Endothelial cell of umbilical vein (primary cell): ENCODE data around the gene RETREG2. TPM values are rescaled to one million over a fixed set of nuclear protein-coding genes. Genes with fewer than 3 reads are reported as not detected.

ENCODE experiments used
- BruUV-seq: library from RNA; stranded (reverse); fragments of 400-500 nt; replicated peaks from 2 replicates; lab custom pipeline; 2021; lab: Mats Ljungman, UMichigan
- CTCF ChIA-PET: fragments of 300-600, 350-600 bp; sonication (Branson Sonifier 250); formaldehyde crosslinking; loops from one replicate; lab custom pipeline; 2021; ENCODE audit warnings: antibody characterized with exemption, inconsistent platforms; lab: Charles Lee
- POLR2A ChIA-PET: fragments of 300-600, 350-600 bp; sonication (Branson Sonifier 250); formaldehyde crosslinking; loops from one replicate; lab custom pipeline; 2021; ENCODE audit warnings: antibody characterized with exemption, inconsistent platforms; lab: Charles Lee
- DNase-seq: peaks from one replicate; pipeline ENCODE4 v3.0.0-alpha.2; 2011; ENCODE audit warnings: low read depth, low spot score
- FAIRE-seq: peaks from 2 replicates; lab custom pipeline; 2011; peaks lifted over from hg19 to GRCh38; lab: Jason Lieb, UNC
- H2AFZ ChIP-seq: 2 replicates; pipeline ENCODE4 v1.6.0; 2012; ENCODE audit warnings: low read depth, low read length, control low read depth, inconsistent platforms
- H3K27ac ChIP-seq: 2 replicates; pipeline ENCODE4 v1.5.1; 2011; ENCODE audit warnings: low read depth, mild to moderate bottlenecking, control low read depth, low read length, moderate library complexity; ENCODE audit not compliant: insufficient read depth
- H3K27me3 ChIP-seq, 2 experiments: 2 replicates each; pipeline versions ENCODE4 v1.6.0 to v1.6.1; 2011; ENCODE audit warnings: low read length in 2 of 2, mixed read lengths in 1 of 2; ENCODE audit not compliant: control insufficient read depth in 2 of 2, insufficient read depth in 2 of 2
- H3K36me3 ChIP-seq, 2 experiments: 2 replicates in 1 of 2; 3 replicates in 1 of 2; pipeline ENCODE4 v1.5.1; 2011; ENCODE audit warnings: low read length in 2 of 2, mild to moderate bottlenecking in 1 of 2, moderate library complexity in 1 of 2; ENCODE audit not compliant: control insufficient read depth in 2 of 2, insufficient read depth in 2 of 2; ENCODE audit errors: extremely low read depth in 1 of 2
- H3K4me1 ChIP-seq: 3 replicates; pipeline ENCODE4 v1.5.1; 2011; ENCODE audit warnings: mild to moderate bottlenecking, low read length; ENCODE audit not compliant: control insufficient read depth, insufficient read depth; ENCODE audit errors: extremely low read depth
- H3K4me2 ChIP-seq: 2 replicates; pipeline ENCODE4 v1.6.1; 2011; ENCODE audit warnings: low read length, control low read depth, mixed read lengths; ENCODE audit not compliant: insufficient read depth
- H3K4me3 ChIP-seq, 3 experiments: fragments of 200-600 bp in 1 of 3; sonication (generic), shearing (Covaris generic) in 1 of 3; replicated peaks in 1 of 3; 2 replicates each; pipeline ENCODE4 v1.5.1; 2011 to 2016; ENCODE audit warnings: control low read depth in 3 of 3, low read length in 3 of 3, mild to moderate bottlenecking in 2 of 3, inconsistent platforms in 1 of 3, low read depth in 1 of 3, moderate library complexity in 1 of 3; ENCODE audit not compliant: insufficient read depth in 1 of 3
- H3K79me2 ChIP-seq: 2 replicates; pipeline ENCODE4 v1.6.0; 2012; ENCODE audit warnings: low read length, inconsistent platforms; ENCODE audit not compliant: control insufficient read depth, insufficient read depth
- H3K9ac ChIP-seq: replicated peaks from 2 replicates; pipeline ENCODE3; 2011; ENCODE audit warnings: low read length, control low read depth; ENCODE audit not compliant: insufficient read depth; ENCODE audit errors: extremely low read depth
- H3K9me1 ChIP-seq: replicated peaks from 3 replicates; pipeline ENCODE4 v1.6.0; 2011; ENCODE audit warnings: mild to moderate bottlenecking, low read length; ENCODE audit not compliant: control insufficient read depth, insufficient read depth; ENCODE audit errors: extremely low read depth
- H3K9me3 ChIP-seq: replicated peaks from 2 replicates; pipeline ENCODE4 v1.5.1; 2012; ENCODE audit warnings: low read length, inconsistent platforms; ENCODE audit not compliant: control insufficient read depth, insufficient read depth
- H4K20me1 ChIP-seq: replicated peaks from 2 replicates; pipeline ENCODE3; 2011; ENCODE audit warnings: mild to moderate bottlenecking, low read length; ENCODE audit not compliant: control insufficient read depth, insufficient read depth; ENCODE audit errors: extremely low read depth
- CTCF ChIP-seq, 2 donors: IDR thresholded peaks; 1 replicate in 1 of 2; 2 replicates in 1 of 2; pipeline ENCODE4 v1.5.1; 2011; ENCODE audit warnings: low read length in 2 of 2, mild to moderate bottlenecking in 2 of 2, moderate library complexity in 2 of 2, control low read depth in 1 of 2, inconsistent platforms in 1 of 2, low read depth in 1 of 2; ENCODE audit not compliant: insufficient read depth in 1 of 2; ENCODE audit errors: extremely low read depth in 1 of 2
- EZH2 ChIP-seq: IDR thresholded peaks from 2 replicates; pipeline ENCODE4 v1.6.1; 2012; ENCODE audit warnings: borderline replicate concordance, low read depth, mild to moderate bottlenecking, moderate library complexity, low read length, inconsistent platforms; ENCODE audit not compliant: severe bottlenecking
- FOS ChIP-seq: IDR thresholded peaks from 2 replicates; pipeline ENCODE4 v1.6.1; 2011; ENCODE audit warnings: mild to moderate bottlenecking, low read length, moderate library complexity, borderline replicate concordance; ENCODE audit not compliant: insufficient read depth
- GATA2 ChIP-seq: IDR thresholded peaks from 2 replicates; pipeline ENCODE4 v1.7.0; 2011; ENCODE audit warnings: low read depth, mild to moderate bottlenecking, moderate library complexity, mixed read lengths, low read length; ENCODE audit not compliant: insufficient read length, insufficient read depth
- JUN ChIP-seq: IDR thresholded peaks from 2 replicates; pipeline ENCODE4 v1.6.1; 2011; ENCODE audit warnings: borderline replicate concordance, low read depth; ENCODE audit not compliant: insufficient read length, insufficient read depth
- MAX ChIP-seq: IDR thresholded peaks from 2 replicates; pipeline ENCODE4 v1.6.1; 2011; ENCODE audit not compliant: insufficient read depth, insufficient read length
- MYC ChIP-seq: IDR thresholded peaks from one replicate; pipeline ENCODE4 v1.6.1; 2011; ENCODE audit warnings: mild to moderate bottlenecking, low read depth, low read length
- POLR2A ChIP-seq: IDR thresholded peaks from 2 replicates; pipeline ENCODE4 v1.6.1; 2012; ENCODE audit warnings: low read depth, mild to moderate bottlenecking, control low read depth, low read length
- POLR2AphosphoS5 ChIP-seq: IDR thresholded peaks from 2 replicates; pipeline ENCODE4 v1.6.1; 2012; ENCODE audit warnings: low read depth, mild to moderate bottlenecking, control low read depth, low read length, moderate library complexity; ENCODE audit not compliant: insufficient read depth
- dilution Hi-C: fragments of 300-500 bp; cut with MboI; formaldehyde crosslinking; loops from one replicate; pipeline ENCODE4 v1.15.0; 2019; ENCODE audit warnings: low sequenced_read_pairs; ENCODE audit not compliant: extremely low pct_ligation_motif_present
- intact Hi-C: fragments of 100-400 bp; cut with micrococcal nuclease; formaldehyde crosslinking; loops from one replicate; pipeline ENCODE4 v1.10.0; 2022
- polyA plus RNA-seq, 4 experiments: library from polyadenylated mRNA; depleted of rRNA in 3 of 4; stranded (reverse) in 3 of 4; unstranded in 1 of 4; fragments of >200 nt; gene quantifications; 2 replicates each; pipeline versions ENCODE4 v1.2.1 to v1.2.3, GENCODE V29; 2011 to 2012; ENCODE audit warnings: missing spikeins in 1 of 4
- total RNA-seq: library from RNA; stranded (reverse); gene quantifications from 2 replicates; pipeline ENCODE4 v1.2.3, GENCODE V29; 2021

Gene RETREG2
- total and polyA plus RNA-seq, 2 donors (not counting 3 experiments of a cell fraction or from before 2014, with no cell fraction given): 59.5 to 76.1 TPM

GRCh38 chr2:219219784-219220532 lies 41.9 kb downstream of the RETREG2 start:
- no peaks in the 10 kb centered on the region for H4K20me1 ChIP-seq
- no peak overlapping the region for H2AFZ ChIP-seq
- BruUV-seq: no TSS peak
- H3K27me3 ChIP-seq: no peaks in the 10 kb centered on the region
- no peaks in the 10 kb centered on the region for H3K79me2 ChIP-seq
- FAIRE-seq (no peak), DNase-seq (no peak)
- intact Hi-C loops: loop anchor here (2.0 to 5.0 kb wide), 5 partner anchors 33 to 167 kb away; partner anchors contain the start of genes DNPEP, NHEJ1, TUBA4A and TUBA4B
- no peak overlapping the region for H3K4me3 ChIP-seq
- peaks cover 2 to 37% of the 10 kb centered on the region in 2 experiments for H3K36me3 ChIP-seq
- dilution Hi-C loops: no loop called here
- no peak overlapping the region for H3K27ac ChIP-seq
- H3K9ac ChIP-seq: no peak overlapping the region
- no peaks in the 10 kb centered on the region for H3K9me1 ChIP-seq
- TF ChIP-seq JUN: no peak
- TF ChIP-seq POLR2A: no peak
- TF ChIP-seq MAX: no peak
- TF ChIP-seq CTCF (IDR thresholded peaks at IDR 0.05; ENCODE audit: extremely low read depth in 1 of 2, insufficient read depth in 1 of 2, low read depth in 1 of 2, low read length in 2 of 2): no peak
- TF ChIP-seq POLR2AphosphoS5: no peak
- no peak for TF ChIP-seq GATA2
- no peak for TF ChIP-seq FOS
- no peak for TF ChIP-seq MYC
- TF ChIP-seq EZH2: no peak
- H3K9me3 ChIP-seq: no peaks in the 10 kb centered on the region
- peaks cover 14% of the 10 kb centered on the region for H3K4me1 ChIP-seq
- POLR2A ChIA-PET: interaction anchor here (0.8 kb wide), 1 partner anchor 9 kb away, joined by 4 read pairs; the partner anchor contains the start of genes ANKZF1 and ATG9A
- CTCF ChIA-PET: interaction anchor here (0.5 to 1.3 kb wide), 2 partner anchors 8 to 59 kb away, joined by 3 read pairs; partner anchors contain the start of gene DNAJB2
- H3K4me2 ChIP-seq: no peak overlapping the region
